GM23248 (cell line): Measurements from ENCODE around the gene GTF2F2. TPM values are rescaled to one million over a fixed set of nuclear protein-coding genes. Genes with fewer than 3 reads are reported as not detected.

Experiments used
- DNase-seq: peaks from one replicate; pipeline ENCODE4 v3.0.0-alpha.2; 2015
- H2AFZ ChIP-seq: fragments of 200-600 bp; sonication (generic); 2 replicates; pipeline ENCODE4 v1.6.1; 2016; ENCODE audit warnings: antibody characterized with exemption
- H3F3A ChIP-seq: fragments of 200-600 bp; sonication (generic); 2 replicates; pipeline ENCODE4 v1.6.1; 2016; ENCODE audit warnings: mild to moderate bottlenecking, antibody characterized with exemption, mixed run types; ENCODE audit not compliant: insufficient read depth
- H3K27ac ChIP-seq: fragments of 200-600 bp; sonication (generic); 2 replicates; pipeline ENCODE4 v1.5.1; 2016; ENCODE audit warnings: mild to moderate bottlenecking
- H3K27me3 ChIP-seq: fragments of 200-600 bp; sonication (generic); replicated peaks from 2 replicates; pipeline ENCODE4 v1.6.1; 2016; ENCODE audit warnings: mild to moderate bottlenecking; ENCODE audit not compliant: insufficient read depth
- H3K36me3 ChIP-seq: fragments of 200-600 bp; sonication (generic); 2 replicates; pipeline ENCODE4 v1.6.1; 2016; ENCODE audit warnings: low read depth, mild to moderate bottlenecking
- H3K4me1 ChIP-seq: fragments of 200-600 bp; sonication (generic); 2 replicates; pipeline ENCODE4 v1.6.1; 2016; ENCODE audit warnings: mild to moderate bottlenecking; ENCODE audit not compliant: insufficient read depth
- H3K4me2 ChIP-seq: fragments of 200-600 bp; sonication (generic); one replicate; pipeline ENCODE4 v1.6.1; 2016; ENCODE audit warnings: mild to moderate bottlenecking; ENCODE audit not compliant: unreplicated experiment
- H3K4me3 ChIP-seq: fragments of 200-600 bp; sonication (generic); 2 replicates; pipeline ENCODE4 v1.5.1; 2016; ENCODE audit warnings: mild to moderate bottlenecking
- H3K79me2 ChIP-seq: fragments of 200-600 bp; sonication (generic); 2 replicates; pipeline ENCODE4 v1.6.1; 2016; ENCODE audit warnings: mild to moderate bottlenecking; ENCODE audit not compliant: insufficient read depth
- H3K9ac ChIP-seq: fragments of 200-600 bp; sonication (generic); 2 replicates; pipeline ENCODE4 v1.6.1; 2016; ENCODE audit warnings: mild to moderate bottlenecking
- H3K9me2 ChIP-seq: fragments of 200-600 bp; sonication (generic); 2 replicates; pipeline ENCODE4 v1.6.1; 2016; ENCODE audit warnings: mixed run types, mild to moderate bottlenecking, moderate library complexity; ENCODE audit not compliant: insufficient read depth
- H3K9me3 ChIP-seq: fragments of 200-600 bp; sonication (generic); one replicate; pipeline ENCODE4 v1.6.1; 2017; ENCODE audit warnings: low read depth
- H4K20me1 ChIP-seq: fragments of 200-600 bp; sonication (generic); 2 replicates; pipeline ENCODE4 v1.6.0; 2016; ENCODE audit not compliant: insufficient read depth
- EZH2 ChIP-seq: fragments of 200-600 bp; sonication (generic); IDR thresholded peaks from 2 replicates; pipeline ENCODE4 v1.6.1; 2018; ENCODE audit warnings: antibody characterized with exemption, mild to moderate bottlenecking; ENCODE audit not compliant: insufficient read depth, poor library complexity, severe bottlenecking
- EZH2phosphoT487 ChIP-seq: fragments of 200-600 bp; sonication (generic); IDR thresholded peaks from 2 replicates; pipeline ENCODE4 v1.6.1; 2018; ENCODE audit warnings: antibody characterized with exemption, moderate library complexity, mild to moderate bottlenecking, low read depth; ENCODE audit not compliant: insufficient read depth
- WGBS, 2 experiments: methylation state at CpG; one replicate each; pipeline ENCODE4 v1.1.6; 2015 to 2017; ENCODE audit warnings: low lambda C conversion rate in 2 of 2, low coverage in 1 of 2; ENCODE audit errors: missing lambda C conversion rate in 2 of 2; 5-methylcytosine and 5-hydroxymethylcytosine counted together
- in situ Hi-C: fragments of 300-500 bp; cut with MboI; formaldehyde crosslinking; loops from 2 replicates; pipeline ENCODE4 v1.15.0; 2020
- polyA plus RNA-seq: library from polyadenylated mRNA; unstranded; fragments of >200 nt; fragmentation: Nextera tagmentation; extraction: Ambion mirVana; gene quantifications from 2 replicates; pipeline ENCODE4 v1.2.1, GENCODE V29; 2016
- total RNA-seq: library from RNA; depleted of rRNA; stranded (reverse); fragments of >200 nt; shearing (Covaris generic); gene quantifications from 2 replicates; pipeline ENCODE4 v1.2.3, GENCODE V29; 2014

The GTF2F2 gene
- total and polyA plus RNA-seq, 2 experiments from 2014 or later, result 23.7 to 27.6 TPM

DNA sequence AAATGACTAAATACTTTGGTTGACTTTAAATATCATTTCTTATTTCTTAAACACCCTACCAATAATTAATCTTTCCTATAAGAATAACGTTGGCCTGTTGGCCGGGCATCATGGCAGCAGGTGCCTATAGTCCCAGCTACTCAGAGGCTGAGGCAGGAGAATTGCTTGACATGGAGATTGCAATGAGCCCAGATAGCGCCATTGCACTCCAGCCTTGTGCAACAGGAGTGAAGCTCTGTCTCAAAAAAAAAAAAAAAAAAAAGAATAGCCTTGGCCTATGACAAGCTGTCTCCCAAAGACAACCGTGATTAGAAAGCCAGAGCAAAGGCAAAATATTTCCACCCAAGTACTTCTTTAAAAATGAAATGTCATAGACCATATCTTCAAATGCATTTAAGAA is 105.1 kb downstream of the GTF2F2 start:
- H3K4me2 ChIP-seq, result no peak overlapping the region
- WGBS, 2 experiments, result 91% methylated on average over 4 of the region's 4 CpGs
- peaks cover 31% of the 10 kb centered on the region for H3K4me1 ChIP-seq
- in situ Hi-C loops, result no loop called here
- no peaks in the 10 kb centered on the region for H3K27me3 ChIP-seq
- no peaks in the 10 kb centered on the region for H3K9me2 ChIP-seq
- TF ChIP-seq EZH2, result no peak
- TF ChIP-seq EZH2phosphoT487, result no peak
- no peak overlapping the region for H2AFZ ChIP-seq
- peaks cover 21% of the 10 kb centered on the region for H3F3A ChIP-seq
- H3K9ac ChIP-seq, result no peak overlapping the region
- H3K27ac ChIP-seq, result no peak overlapping the region
- no peaks in the 10 kb centered on the region for H3K9me3 ChIP-seq
- H3K79me2 ChIP-seq, result peaks cover 9% of the 10 kb centered on the region
- DNase-seq, result no peak
- no peaks in the 10 kb centered on the region for H4K20me1 ChIP-seq
- no peaks in the 10 kb centered on the region for H3K36me3 ChIP-seq
- H3K4me3 ChIP-seq, result no peak overlapping the region

DNA sequence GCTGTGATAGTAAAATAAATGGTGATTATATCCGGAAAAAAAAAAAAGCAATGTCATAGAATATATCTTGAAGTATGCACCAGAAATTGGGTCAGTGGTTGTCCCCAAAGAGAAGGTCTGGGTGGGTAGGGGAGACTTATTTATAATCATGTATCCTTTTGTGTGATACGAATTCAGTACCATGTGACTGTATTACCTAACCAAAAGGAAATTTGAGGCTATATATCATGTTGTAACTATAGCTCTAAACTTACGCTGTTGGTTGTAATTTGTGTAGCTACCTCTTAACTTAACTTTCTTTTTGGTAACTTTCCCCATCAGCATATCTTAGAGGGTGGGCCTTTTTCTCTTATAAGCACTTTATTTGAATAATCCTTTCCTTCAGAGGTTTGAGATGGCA is 105.7 kb downstream of the GTF2F2 start:
- no peak overlapping the region for H3K27ac ChIP-seq
- H3K9me2 ChIP-seq, result no peaks in the 10 kb centered on the region
- H3K4me3 ChIP-seq, result no peak overlapping the region
- H3K9ac ChIP-seq, result no peak overlapping the region
- no peaks in the 10 kb centered on the region for H4K20me1 ChIP-seq
- H2AFZ ChIP-seq, result no peak overlapping the region
- H3F3A ChIP-seq, result peaks cover 19% of the 10 kb centered on the region
- H3K36me3 ChIP-seq, result no peaks in the 10 kb centered on the region
- peaks cover 7% of the 10 kb centered on the region for H3K79me2 ChIP-seq
- DNase-seq, result no peak
- H3K4me2 ChIP-seq, result no peak overlapping the region
- in situ Hi-C loops, result no loop called here
- TF ChIP-seq EZH2 (no peak), EZH2phosphoT487 (no peak)
- H3K9me3 ChIP-seq, result no peaks in the 10 kb centered on the region
- 79 to 84% methylated on average over 3 of the region's 3 CpGs for WGBS, 2 experiments
- H3K4me1 ChIP-seq, result peaks cover 28% of the 10 kb centered on the region
- H3K27me3 ChIP-seq, result no peaks in the 10 kb centered on the region

DNA sequence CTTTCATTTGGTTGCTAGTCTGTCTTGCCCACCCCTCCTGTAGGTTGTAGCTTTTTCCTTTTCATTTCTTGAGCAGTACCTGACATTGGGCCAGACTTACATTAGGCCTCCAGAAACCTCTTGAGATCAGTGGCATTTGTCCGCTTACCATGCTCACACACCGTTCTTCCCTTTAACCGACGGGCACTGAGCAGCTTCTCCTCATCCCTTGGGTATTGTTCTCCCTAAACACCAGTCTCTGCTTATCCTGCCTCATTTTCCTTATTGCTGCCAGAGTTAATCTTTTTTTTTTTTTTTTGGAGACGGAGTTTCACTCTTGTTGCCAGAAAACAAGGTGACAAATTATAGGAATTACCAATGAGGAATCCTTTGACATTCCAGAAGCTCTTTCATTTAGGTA is 107.7 kb downstream of the GTF2F2 start:
- no peak for TF ChIP-seq EZH2phosphoT487
- no peak for TF ChIP-seq EZH2
- Histone ChIP-seq H3K4me3 (no peak overlapping the region), H3K9me2 (no peaks in the 10 kb centered on the region), H3K4me2 (no peak overlapping the region), H3K79me2 (peaks cover 7% of the 10 kb centered on the region), H3K27ac (no peak overlapping the region), H3K9ac (no peak overlapping the region), H3F3A (peaks cover 19% of the 10 kb centered on the region), H3K9me3 (no peaks in the 10 kb centered on the region), H2AFZ (no peak overlapping the region), H4K20me1 (no peaks in the 10 kb centered on the region), H3K27me3 (no peaks in the 10 kb centered on the region), H3K4me1 (peaks cover 28% of the 10 kb centered on the region), H3K36me3 (no peaks in the 10 kb centered on the region)
- DNase-seq, result no peak
- in situ Hi-C loops, result no loop called here
- WGBS, 2 experiments, result 97 to 98% methylated on average over 5 of the region's 5 CpGs

DNA sequence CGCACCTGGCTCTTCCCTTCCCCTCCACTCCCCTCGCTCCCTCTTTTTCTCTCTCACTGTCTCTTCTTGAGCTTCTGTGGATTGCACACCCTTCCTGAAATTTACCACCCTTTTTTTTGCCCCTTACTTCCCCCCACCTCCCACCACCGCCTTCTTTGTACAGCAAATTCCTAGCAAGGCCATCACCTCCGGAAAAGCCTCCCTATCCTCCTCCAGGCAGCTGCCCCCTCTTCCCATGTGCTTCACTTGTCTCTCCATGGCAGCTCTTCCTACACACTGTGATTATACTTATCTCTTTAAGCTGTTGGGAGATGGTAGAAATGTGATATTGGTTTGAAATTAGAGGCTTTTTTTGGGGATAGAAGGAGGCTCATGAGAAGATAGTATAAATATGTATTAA is 108.9 kb downstream of the GTF2F2 start:
- Histone ChIP-seq H3K4me3 (no peak overlapping the region), H3K27me3 (no peaks in the 10 kb centered on the region), H3K9me2 (no peaks in the 10 kb centered on the region), H3K27ac (no peak overlapping the region), H3K9ac (no peak overlapping the region), H3K9me3 (no peaks in the 10 kb centered on the region), H3K4me1 (peaks cover 19% of the 10 kb centered on the region), H3K79me2 (peaks cover 13% of the 10 kb centered on the region), H3F3A (peaks cover 10% of the 10 kb centered on the region), H2AFZ (no peak overlapping the region), H4K20me1 (no peaks in the 10 kb centered on the region), H3K36me3 (no peaks in the 10 kb centered on the region), H3K4me2 (no peak overlapping the region)
- in situ Hi-C loops, result no loop called here
- TF ChIP-seq EZH2phosphoT487 (no peak), EZH2 (no peak)
- WGBS, 2 experiments, result 98 to 100% methylated on average over 4 of the region's 4 CpGs
- DNase-seq, result no peak

DNA sequence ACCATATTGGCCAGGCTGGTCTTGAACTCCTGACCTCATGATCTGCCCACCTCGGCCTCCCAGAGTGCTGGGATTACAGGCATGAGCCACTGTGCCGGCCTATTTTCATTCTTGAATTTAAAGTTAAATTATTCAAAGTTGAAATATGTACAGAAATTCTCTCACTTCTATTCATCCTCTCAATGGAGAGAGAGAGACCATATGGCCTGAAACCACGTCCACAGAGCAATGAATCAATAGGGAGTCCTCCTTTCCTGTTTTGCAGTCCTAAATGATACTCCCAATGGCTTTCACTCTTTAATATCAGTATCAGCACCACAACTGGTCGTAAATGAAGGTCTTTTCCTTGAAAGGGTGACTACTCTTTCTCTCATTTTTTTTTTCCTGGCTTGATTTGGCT is 111.0 kb downstream of the GTF2F2 start:
- H3K9me3 ChIP-seq, result no peaks in the 10 kb centered on the region
- WGBS, 2 experiments, result 93 to 95% methylated on average over 4 of the region's 4 CpGs
- H3K36me3 ChIP-seq, result no peaks in the 10 kb centered on the region
- H3K27ac ChIP-seq, result peak overlapping the region; percentile 30
- peaks cover 11% of the 10 kb centered on the region for H3F3A ChIP-seq
- no peaks in the 10 kb centered on the region for H3K27me3 ChIP-seq
- no peaks in the 10 kb centered on the region for H3K9me2 ChIP-seq
- DNase-seq, result no peak
- no peak overlapping the region for H2AFZ ChIP-seq
- H3K4me1 ChIP-seq, result peaks cover 23% of the 10 kb centered on the region
- H4K20me1 ChIP-seq, result no peaks in the 10 kb centered on the region
- in situ Hi-C loops, result no loop called here
- peaks cover 13% of the 10 kb centered on the region for H3K79me2 ChIP-seq
- H3K4me2 ChIP-seq, result no peak overlapping the region
- no peak overlapping the region for H3K4me3 ChIP-seq
- no peak for TF ChIP-seq EZH2
- no peak for TF ChIP-seq EZH2phosphoT487
- H3K9ac ChIP-seq, result no peak overlapping the region
